D721Med (cell line): Measurements from ENCODE around the gene GGT5.
"Not testable (repeated sequence)": the region's sequence is repeated elsewhere in the genome, so short reads cannot be mapped to it uniquely, and the experiment has no call there.

Experiments
- DNase-seq: peaks from one replicate; pipeline ENCODE4 v3.0.0; 2011; ENCODE audit warnings: low spot score; ENCODE audit not compliant: insufficient read length
- FAIRE-seq: peaks from 2 replicates; lab custom pipeline; 2011; peaks lifted over from hg19 to GRCh38; lab: Jason Lieb, UNC
- CTCF ChIP-seq: IDR thresholded peaks from 2 replicates; pipeline ENCODE4 v1.5.1; 2012; ENCODE audit warnings: mild to moderate bottlenecking, control low read depth; ENCODE audit not compliant: insufficient read depth; ENCODE audit errors: missing control alignments

The GGT5 gene

DNA sequence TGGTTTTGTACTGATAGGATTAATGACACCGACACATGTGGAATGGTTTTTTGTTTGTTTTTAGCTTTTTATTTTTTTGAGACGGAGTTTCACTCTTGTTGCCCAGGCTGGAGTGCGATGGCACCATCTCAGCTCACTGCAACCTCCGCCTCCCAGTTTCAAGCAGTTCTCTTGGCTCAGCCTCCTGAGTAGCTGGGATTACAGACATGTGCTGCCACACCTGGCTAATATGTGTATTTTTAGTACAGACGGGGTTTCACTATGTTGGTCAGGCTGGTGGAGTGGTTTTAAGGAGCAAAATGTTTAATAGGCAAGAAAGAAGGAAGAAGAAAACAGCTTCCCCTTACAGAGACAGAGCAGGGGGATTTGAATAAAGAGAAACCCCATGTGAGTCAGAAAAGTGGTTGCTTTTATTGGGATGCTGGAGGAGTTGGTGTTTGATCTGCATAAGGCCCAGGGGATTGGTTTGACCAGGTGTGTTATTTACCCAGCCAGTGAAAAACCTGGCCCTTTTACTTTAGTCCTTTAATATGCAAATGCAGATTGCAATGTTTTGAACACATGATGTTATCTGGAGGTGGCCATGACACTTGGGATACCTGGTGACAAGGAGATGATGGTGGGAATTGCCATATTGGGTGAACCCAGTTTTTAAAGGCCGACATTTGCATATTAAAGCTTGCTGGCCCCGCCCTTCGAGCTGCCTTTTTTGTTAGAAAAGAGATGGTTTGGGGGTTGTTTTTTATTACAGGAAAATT lies 39.3 kb downstream of the GGT5 start:
- DNase-seq (no peak), FAIRE-seq (no peak)
- TF ChIP-seq CTCF = no peak

GRCh38 chr22:24203856-24204255 lies 41.0 kb downstream of the GGT5 start:
- not testable (repeated sequence) for FAIRE-seq, DNase-seq

DNA sequence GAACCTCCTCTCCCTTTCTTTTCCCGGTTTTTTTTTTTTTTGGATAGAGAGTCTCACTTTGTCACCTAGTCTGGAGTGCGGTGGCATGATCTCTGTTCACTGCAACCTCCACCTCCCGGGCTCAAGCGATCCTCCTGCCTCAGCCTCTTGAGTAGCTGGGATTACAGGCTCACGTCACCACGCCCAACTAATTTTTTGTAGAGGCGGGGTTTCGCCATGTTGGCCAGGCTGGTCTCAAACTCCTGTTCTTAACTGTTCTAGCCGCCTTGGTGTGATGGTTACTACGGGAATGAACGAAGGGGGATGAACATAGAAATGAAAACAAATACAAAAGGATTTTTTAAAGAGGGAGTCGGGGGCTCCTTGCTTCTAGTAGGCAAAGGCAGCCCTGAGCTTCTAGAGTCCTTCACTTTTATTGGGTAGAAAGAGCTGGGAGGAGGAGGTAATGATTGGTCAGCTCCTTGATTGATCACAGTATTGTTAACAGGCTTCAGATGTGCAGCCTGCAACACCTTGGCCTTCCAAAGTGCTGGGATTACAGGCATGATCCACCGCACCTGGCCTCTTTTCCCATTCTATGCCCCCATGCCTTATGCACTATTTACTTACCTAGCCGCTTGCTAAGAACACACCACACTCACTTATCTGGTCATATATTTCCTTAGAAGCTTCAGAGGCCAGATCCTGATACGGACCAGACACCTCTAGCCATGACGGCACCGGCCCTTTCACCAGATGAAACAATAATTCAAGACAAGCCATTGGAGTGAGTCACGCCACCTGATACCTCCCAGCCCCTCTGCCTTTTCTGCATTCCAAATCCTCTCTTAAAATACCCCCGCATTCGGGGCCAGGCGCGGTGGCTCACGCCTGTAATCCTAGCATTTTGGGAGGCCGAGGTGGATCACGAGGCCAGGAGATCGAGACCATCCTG lies 42.9 kb downstream of the GGT5 start:
- no peak for DNase-seq
- FAIRE-seq = no peak
- TF ChIP-seq CTCF = no peak

DNA sequence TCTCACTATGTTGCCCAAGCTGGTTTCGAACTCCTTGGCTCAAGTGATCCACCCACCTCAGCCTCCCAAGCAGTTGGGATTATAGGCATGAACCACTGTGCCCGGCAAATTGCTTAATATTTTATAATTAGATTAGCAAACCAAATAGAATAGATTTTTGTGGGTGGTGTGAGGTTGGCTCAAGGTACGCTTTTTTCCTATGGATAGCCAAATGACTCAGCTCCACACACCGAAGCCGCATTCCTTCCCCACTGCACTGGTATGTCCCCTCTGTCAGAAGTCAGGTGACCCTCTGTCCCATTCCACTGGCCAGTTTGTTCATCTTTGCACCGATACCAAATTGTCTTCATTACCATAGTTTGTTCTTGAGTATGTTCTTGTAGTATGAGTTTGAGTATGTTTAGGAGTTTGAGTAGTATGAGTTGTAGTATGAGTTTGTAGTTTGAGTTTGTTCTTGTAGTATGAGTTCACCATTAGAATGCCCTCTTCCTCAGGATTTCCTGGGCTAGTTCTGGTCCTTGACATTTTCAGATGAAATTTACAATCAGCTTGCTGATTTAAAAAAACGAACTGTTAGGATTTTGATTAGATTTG lies 44.2 kb downstream of the GGT5 start:
- DNase-seq = no peak
- no peak for FAIRE-seq
- TF ChIP-seq CTCF = no peak

GRCh38 chr22:24198682-24199052 lies 46.2 kb downstream of the GGT5 start:
- TF ChIP-seq CTCF = no peak
- no peak for FAIRE-seq

DNA sequence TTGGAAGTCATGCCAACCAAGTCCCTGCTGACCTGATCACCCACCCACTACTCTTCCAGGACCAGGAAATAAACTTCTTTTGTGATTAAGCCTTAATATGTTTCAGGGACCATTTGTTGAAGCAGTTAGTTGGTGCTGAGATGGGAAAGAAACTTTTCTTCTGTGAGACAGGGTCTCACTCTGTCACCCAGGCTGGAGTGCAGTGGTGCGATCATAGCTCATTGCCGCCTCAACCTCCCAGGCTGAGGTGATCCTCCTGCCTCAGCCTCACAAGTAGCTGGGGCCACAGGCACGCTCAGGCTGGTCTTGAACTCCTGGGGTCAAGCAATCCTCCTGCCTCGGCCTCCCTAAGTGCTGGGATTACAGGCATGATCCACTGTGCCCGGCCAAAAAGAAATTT lies 53.0 kb downstream of the GGT5 start:
- FAIRE-seq = no peak
- no peak for DNase-seq
- TF ChIP-seq CTCF = no peak

More at GRCh38 chr22:24198682-24199052, 46.2 kb downstream of the GGT5 start:
- DNase-seq = no peak

DNA sequence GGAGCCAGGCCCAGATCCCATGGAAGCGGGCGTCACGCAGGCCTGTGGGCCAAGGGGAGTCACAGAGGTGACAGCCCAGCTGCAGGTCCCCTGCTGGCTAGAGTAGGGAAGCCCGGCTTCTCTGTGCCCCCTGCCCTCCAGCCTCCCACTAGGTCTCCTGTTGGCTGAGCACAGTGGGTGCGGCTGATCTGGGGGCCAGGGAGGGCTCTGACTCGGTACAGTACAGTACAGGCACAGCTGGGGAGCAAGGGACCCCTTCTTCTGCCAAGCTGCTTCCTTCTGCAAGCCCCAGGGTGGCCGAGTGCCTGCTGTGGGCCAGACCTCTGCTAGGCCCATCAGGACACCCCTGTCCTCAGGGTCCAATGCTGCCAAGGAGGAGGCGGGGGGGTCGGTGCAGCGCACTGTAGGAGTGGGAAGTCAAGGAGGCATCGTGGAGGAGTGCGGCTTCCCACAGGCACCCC lies 53.5 kb downstream of the GGT5 start:
- FAIRE-seq (no peak), DNase-seq (no peak)
- TF ChIP-seq CTCF = no peak
